Measurements from ENCODE around the gene FBXO47. TPM values are rescaled to one million over a fixed set of nuclear protein-coding genes. Genes with fewer than 3 reads are reported as not detected.

The FBXO47 gene
- total and polyA plus RNA-seq, 2 donors from 2014 or later, result not detected

DNA sequence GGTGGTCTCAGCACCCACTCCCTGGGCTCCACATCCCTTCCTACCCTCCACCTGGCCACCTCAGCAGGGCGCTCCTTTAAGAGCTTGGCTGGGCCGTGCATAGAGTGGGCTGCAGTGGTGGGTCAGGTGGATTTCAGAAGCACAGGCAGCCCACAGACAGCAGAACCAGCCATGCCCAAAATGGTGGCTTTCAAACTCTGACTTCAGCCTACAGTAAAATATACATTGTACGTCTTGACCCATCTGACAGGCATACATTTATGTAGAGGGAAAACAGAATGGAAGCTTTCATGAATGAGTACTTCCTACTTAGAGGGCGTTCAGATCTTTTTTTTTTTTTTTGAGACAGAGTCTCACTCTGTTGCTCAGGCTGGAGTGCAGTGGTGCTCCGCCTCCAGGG is 67.8 kb downstream of the FBXO47 start:
- FAIRE-seq (no peak), DNase-seq (no peak)
- intact Hi-C loops (cut with DNase I), result no loop called here
- TF ChIP-seq, protein P1, sequence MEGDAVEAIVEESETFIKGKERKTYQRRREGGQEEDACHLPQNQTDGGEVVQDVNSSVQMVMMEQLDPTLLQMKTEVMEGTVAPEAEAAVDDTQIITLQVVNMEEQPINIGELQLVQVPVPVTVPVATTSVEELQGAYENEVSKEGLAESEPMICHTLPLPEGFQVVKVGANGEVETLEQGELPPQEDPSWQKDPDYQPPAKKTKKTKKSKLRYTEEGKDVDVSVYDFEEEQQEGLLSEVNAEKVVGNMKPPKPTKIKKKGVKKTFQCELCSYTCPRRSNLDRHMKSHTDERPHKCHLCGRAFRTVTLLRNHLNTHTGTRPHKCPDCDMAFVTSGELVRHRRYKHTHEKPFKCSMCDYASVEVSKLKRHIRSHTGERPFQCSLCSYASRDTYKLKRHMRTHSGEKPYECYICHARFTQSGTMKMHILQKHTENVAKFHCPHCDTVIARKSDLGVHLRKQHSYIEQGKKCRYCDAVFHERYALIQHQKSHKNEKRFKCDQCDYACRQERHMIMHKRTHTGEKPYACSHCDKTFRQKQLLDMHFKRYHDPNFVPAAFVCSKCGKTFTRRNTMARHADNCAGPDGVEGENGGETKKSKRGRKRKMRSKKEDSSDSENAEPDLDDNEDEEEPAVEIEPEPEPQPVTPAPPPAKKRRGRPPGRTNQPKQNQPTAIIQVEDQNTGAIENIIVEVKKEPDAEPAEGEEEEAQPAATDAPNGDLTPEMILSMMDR (IDR thresholded peaks at IDR 0.05; ENCODE audit: borderline replicate concordance, extremely low read depth, insufficient read depth), result no peak
- Histone ChIP-seq H3K9me3 (ENCODE audit: control insufficient read depth in 2 of 3, insufficient read depth in 1 of 3, low read length in 3 of 3) (no peaks in the 10 kb centered on the region), H3K4me3 (ENCODE audit: low read length in 3 of 3) (no peak overlapping the region), H3K36me3 (ENCODE audit: control insufficient read depth in 2 of 3, insufficient read depth in 3 of 3, low read length in 3 of 3) (peaks cover 2 to 10% (median 3%) of the 10 kb centered on the region in 3 donors), H3K27me3 (ENCODE audit: control insufficient read depth, insufficient read depth, low read length) (no peaks in the 10 kb centered on the region), H3K4me1 (ENCODE audit: control insufficient read depth in 2 of 3, insufficient read depth in 2 of 3, low read depth in 1 of 3, low read length in 3 of 3) (peaks cover 0 to 42% (median 38%) of the 10 kb centered on the region in 3 donors), H3K27ac (ENCODE audit: low read depth in 2 of 2, low read length in 2 of 2) (peak overlapping the region; percentile 65 to 86), H3K9ac (ENCODE audit: low read length in 3 of 3) (no peak overlapping the region)

DNA sequence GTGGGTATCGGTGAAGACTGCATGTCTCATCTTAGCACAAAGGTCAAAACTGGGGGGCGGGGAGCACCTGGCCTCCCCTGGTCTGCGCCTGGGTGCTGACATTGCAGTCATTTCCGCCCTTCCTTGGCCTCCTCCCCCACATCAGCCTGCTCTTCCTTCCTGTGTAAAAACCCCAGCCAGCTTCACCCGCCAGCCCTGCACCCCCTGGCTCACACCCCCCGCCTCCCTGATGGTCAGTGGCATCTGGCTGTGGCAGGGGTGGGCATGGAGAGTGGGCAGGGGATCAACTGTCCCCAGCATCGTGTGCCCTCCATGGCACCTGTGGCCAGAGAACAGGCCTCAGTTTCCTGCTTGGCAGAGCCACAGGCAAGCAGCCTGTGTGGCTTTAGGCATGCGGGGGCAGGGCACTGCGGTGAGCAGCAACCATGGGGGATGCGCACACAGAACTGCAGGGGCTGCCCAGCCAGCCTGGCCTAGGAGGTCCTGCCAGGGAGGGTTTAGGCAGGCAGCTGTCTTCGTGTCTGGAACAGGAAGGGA is 68.3 kb downstream of the FBXO47 start:
- TF ChIP-seq, protein P1 (IDR thresholded peaks at IDR 0.05; ENCODE audit: borderline replicate concordance, extremely low read depth, insufficient read depth), result no peak
- peaks cover 0 to 45% (median 38%) of the 10 kb centered on the region in 3 donors for H3K4me1 ChIP-seq (ENCODE audit: control insufficient read depth in 2 of 3, insufficient read depth in 2 of 3, low read depth in 1 of 3, low read length in 3 of 3)
- H3K36me3 ChIP-seq (ENCODE audit: control insufficient read depth in 2 of 3, insufficient read depth in 3 of 3, low read length in 3 of 3), result peaks cover 2 to 10% (median 3%) of the 10 kb centered on the region in 3 donors
- peak overlapping the region in 1 of 3 donors; percentile 14 for H3K9ac ChIP-seq (ENCODE audit: low read length in 3 of 3)
- intact Hi-C loops (cut with DNase I), result no loop called here
- no peaks in the 10 kb centered on the region for H3K27me3 ChIP-seq (ENCODE audit: control insufficient read depth, insufficient read depth, low read length)
- H3K4me3 ChIP-seq (ENCODE audit: low read length in 3 of 3), result no peak overlapping the region
- peak overlapping the region; percentile 85 to 86 for H3K27ac ChIP-seq (ENCODE audit: low read depth in 2 of 2, low read length in 2 of 2)
- no peak for FAIRE-seq
- no peak for DNase-seq
- H3K9me3 ChIP-seq (ENCODE audit: control insufficient read depth in 2 of 3, insufficient read depth in 1 of 3, low read length in 3 of 3), result no peaks in the 10 kb centered on the region

DNA sequence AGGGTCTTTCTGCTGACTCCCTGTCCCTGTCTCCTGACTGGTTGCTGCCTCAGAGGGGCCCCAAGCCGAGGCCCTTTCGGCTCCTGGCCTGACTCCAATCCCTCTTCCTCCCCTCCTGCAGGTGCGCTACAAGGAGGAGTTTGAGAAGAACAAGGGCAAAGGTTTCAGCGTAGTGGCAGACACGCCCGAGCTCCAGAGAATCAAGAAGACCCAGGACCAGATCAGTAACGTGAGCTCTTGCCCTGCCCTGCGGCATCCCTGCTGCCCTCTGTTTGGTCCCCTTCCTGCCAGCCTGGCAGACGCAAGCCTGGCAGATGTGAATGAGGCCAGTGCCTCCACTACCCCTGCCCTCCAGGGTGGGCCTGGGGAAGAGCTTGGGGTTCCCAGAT is 68.9 kb downstream of the FBXO47 start:
- H3K36me3 ChIP-seq (ENCODE audit: control insufficient read depth in 2 of 3, insufficient read depth in 3 of 3, low read length in 3 of 3), result peaks cover 0 to 5% (median 0%) of the 10 kb centered on the region in 3 donors
- no peak overlapping the region for H3K4me3 ChIP-seq (ENCODE audit: low read length in 3 of 3)
- no peak for FAIRE-seq
- H3K27ac ChIP-seq (ENCODE audit: low read depth in 2 of 2, low read length in 2 of 2), result peak overlapping the region; percentile 85 to 86
- peaks cover 0 to 49% (median 38%) of the 10 kb centered on the region in 3 donors for H3K4me1 ChIP-seq (ENCODE audit: control insufficient read depth in 2 of 3, insufficient read depth in 2 of 3, low read depth in 1 of 3, low read length in 3 of 3)
- TF ChIP-seq, protein P1 (IDR thresholded peaks at IDR 0.05; ENCODE audit: borderline replicate concordance, extremely low read depth, insufficient read depth), result no peak
- intact Hi-C loops (cut with DNase I), result no loop called here
- no peaks in the 10 kb centered on the region for H3K9me3 ChIP-seq (ENCODE audit: control insufficient read depth in 2 of 3, insufficient read depth in 1 of 3, low read length in 3 of 3)
- DNase-seq, result no peak
- H3K27me3 ChIP-seq (ENCODE audit: control insufficient read depth, insufficient read depth, low read length), result no peaks in the 10 kb centered on the region
- peak overlapping the region in 2 of 3 donors; percentile 14 to 56 for H3K9ac ChIP-seq (ENCODE audit: low read length in 3 of 3)
